Testis (tissue), 3 donors: ENCODE results near the gene HMGA1. TPM values are rescaled to one million over a fixed set of nuclear protein-coding genes. Genes with fewer than 3 reads are reported as not detected.

Experiments
- DNase-seq: peaks from one replicate; pipeline ENCODE4 v3.0.0-alpha.2; 2019
- H3K27ac ChIP-seq, 2 donors: fragments of 200-600 bp; sonication (generic); one replicate each; pipeline ENCODE4 v1.5.1; 2019
- H3K27me3 ChIP-seq: fragments of 200-600 bp; sonication (generic); one replicate; pipeline ENCODE4 v1.5.1; 2019
- H3K36me3 ChIP-seq: fragments of 200-600 bp; sonication (generic); one replicate; pipeline ENCODE4 v1.5.1; 2017; ENCODE audit warnings: low read depth; ENCODE audit errors: missing control alignments
- H3K4me1 ChIP-seq: fragments of 200-600 bp; sonication (generic); one replicate; pipeline ENCODE4 v1.5.1; 2019
- H3K4me3 ChIP-seq, 2 donors: fragments of 200-600 bp; sonication (generic); one replicate each; pipeline ENCODE4 v1.5.1; 2017 to 2019
- H3K9me3 ChIP-seq: fragments of 200-600 bp; sonication (generic); one replicate; pipeline ENCODE4 v1.5.1; 2017
- POLR2A ChIP-seq: fragments of 450-650 bp; IDR thresholded peaks from one replicate; pipeline ENCODE4 v1.6.1; 2017; ENCODE audit warnings: antibody characterized with exemption, mild to moderate bottlenecking, moderate library complexity
- WGBS, 2 donors: methylation state at CpG; one replicate each; pipeline ENCODE4 v1.1.5; 2018; 5-methylcytosine and 5-hydroxymethylcytosine counted together
- intact Hi-C: fragments of 100-400 bp; cut with DNase I; formaldehyde crosslinking; loops from one replicate; pipeline ENCODE4 v1.15.1; 2023; ENCODE audit warnings: low total_unique reads
- polyA plus RNA-seq: library from polyadenylated mRNA; stranded (reverse); fragments of 350-450 nt; fragmentation: Illumina TruSeq; extraction: RNeasy Lipid Tissue Mini Kit (QIAGEN cat#74804); gene quantifications from one replicate; pipeline ENCODE4 v1.2.3, GENCODE V29; 2014; ENCODE audit warnings: low read depth, low replicate concordance; ENCODE audit not compliant: insufficient read depth
- total RNA-seq, 2 donors: library from RNA; depleted of rRNA; stranded (reverse); fragments of >200 nt; gene quantifications; one replicate each; pipeline ENCODE4 v1.2.3, GENCODE V29; 2016
- TF ChIP-seq, protein P1 (sequence below), 3 experiments: fragments of 450-650 bp in 2 of 3; fragments of 200-600 bp in 1 of 3; sonication (generic) in 1 of 3; IDR thresholded peaks; one replicate each; pipeline ENCODE4 v1.5.1; 2016 to 2019; ENCODE audit warnings: antibody characterized with exemption in 3 of 3, mild to moderate bottlenecking in 2 of 3, moderate library complexity in 1 of 3

Gene HMGA1
- total and polyA plus RNA-seq, 3 donors from 2014 or later, result 136 to 204 (median 184) TPM

DNA sequence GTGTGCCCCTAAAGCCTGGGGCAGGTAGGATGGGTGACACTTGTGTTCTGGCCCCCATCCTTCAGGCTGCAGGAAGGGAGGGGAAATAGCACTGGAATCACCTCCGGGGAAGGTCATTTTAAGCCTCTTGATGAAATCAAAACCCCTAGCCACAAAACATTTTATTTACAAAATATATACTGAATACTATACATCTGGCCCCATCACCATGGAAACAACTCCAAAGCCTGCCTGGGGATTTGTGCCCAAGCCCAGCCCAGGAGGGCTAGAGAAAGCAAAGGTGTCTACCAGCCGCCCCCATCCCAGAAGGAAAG is 9.5 kb downstream of the HMGA1 start:
- Histone ChIP-seq H3K4me1 (peaks cover 11% of the 10 kb centered on the region), H3K9me3 (no peaks in the 10 kb centered on the region), H3K4me3 (no peak overlapping the region), H3K36me3 (no peaks in the 10 kb centered on the region), H3K27me3 (no peaks in the 10 kb centered on the region), H3K27ac (no peak overlapping the region)
- no peak for TF ChIP-seq POLR2A
- TF ChIP-seq, protein P1, sequence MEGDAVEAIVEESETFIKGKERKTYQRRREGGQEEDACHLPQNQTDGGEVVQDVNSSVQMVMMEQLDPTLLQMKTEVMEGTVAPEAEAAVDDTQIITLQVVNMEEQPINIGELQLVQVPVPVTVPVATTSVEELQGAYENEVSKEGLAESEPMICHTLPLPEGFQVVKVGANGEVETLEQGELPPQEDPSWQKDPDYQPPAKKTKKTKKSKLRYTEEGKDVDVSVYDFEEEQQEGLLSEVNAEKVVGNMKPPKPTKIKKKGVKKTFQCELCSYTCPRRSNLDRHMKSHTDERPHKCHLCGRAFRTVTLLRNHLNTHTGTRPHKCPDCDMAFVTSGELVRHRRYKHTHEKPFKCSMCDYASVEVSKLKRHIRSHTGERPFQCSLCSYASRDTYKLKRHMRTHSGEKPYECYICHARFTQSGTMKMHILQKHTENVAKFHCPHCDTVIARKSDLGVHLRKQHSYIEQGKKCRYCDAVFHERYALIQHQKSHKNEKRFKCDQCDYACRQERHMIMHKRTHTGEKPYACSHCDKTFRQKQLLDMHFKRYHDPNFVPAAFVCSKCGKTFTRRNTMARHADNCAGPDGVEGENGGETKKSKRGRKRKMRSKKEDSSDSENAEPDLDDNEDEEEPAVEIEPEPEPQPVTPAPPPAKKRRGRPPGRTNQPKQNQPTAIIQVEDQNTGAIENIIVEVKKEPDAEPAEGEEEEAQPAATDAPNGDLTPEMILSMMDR (IDR thresholded peaks at IDR 0.05), result no peak
- 77 to 88% methylated on average over 2 of the region's 2 CpGs for WGBS, 2 donors
- intact Hi-C loops, result loop anchor here (10.0 kb wide), 1 partner anchor 169 kb away; no protein-coding TSS in a partner anchor
- no peak for DNase-seq

GRCh38 chr6:34246563-34247391 is 10.1 kb downstream of the HMGA1 start:
- TF ChIP-seq, protein P1 (IDR thresholded peaks at IDR 0.05), result peak in 1 of 3 experiments; percentile 32
- TF ChIP-seq POLR2A, result no peak
- no peaks in the 10 kb centered on the region for H3K27me3 ChIP-seq
- no peaks in the 10 kb centered on the region for H3K36me3 ChIP-seq
- H3K27ac ChIP-seq, result no peak overlapping the region
- peaks cover 11% of the 10 kb centered on the region for H3K4me1 ChIP-seq
- no peaks in the 10 kb centered on the region for H3K9me3 ChIP-seq
- no peak overlapping the region for H3K4me3 ChIP-seq
- DNase-seq, result no peak
- intact Hi-C loops, result loop anchor here (10.0 kb wide), 1 partner anchor 168 kb away; no protein-coding TSS in a partner anchor
- 81 to 85% methylated on average over 8 of the region's 8 CpGs for WGBS, 2 donors

DNA sequence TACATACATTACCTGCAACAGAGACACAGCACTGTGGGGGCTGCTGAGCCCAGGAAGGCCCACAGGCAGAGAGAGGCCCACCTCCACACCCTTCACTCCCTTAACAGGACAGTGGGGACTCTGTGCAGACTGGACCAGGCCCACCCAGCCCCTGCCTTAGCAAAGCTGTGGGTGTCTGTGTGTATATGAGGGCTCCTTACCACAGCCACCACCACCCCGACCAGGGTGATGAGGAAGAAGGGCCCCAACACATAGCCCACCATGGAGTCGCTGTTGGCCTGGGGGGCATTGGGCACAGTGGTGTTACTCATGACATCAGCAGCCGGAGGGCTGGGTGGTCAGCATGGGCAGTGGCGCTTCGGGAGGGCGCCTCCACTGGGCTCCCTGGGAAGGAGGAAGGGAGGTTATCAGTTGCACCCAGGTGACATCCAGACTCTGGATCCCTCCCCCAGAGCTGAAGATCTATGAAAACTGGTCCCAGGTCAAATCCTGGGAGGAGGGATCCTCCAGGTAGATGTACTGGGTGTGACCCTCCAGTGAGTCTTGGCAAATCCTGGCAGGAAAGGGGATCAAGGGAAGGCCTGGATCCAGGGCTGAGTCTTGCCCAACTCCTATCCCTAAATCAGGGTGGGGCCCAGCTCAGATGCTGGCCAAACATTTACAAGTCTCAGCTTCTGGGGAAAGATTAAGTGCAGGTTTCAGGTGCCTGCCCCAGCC is 11.0 kb downstream of the HMGA1 start:
- no peaks in the 10 kb centered on the region for H3K36me3 ChIP-seq
- intact Hi-C loops, result loop anchor here (10.0 kb wide), 1 partner anchor 167 kb away; no protein-coding TSS in a partner anchor
- H3K27me3 ChIP-seq, result no peaks in the 10 kb centered on the region
- peak overlapping the region in 1 of 2 donors; percentile 86 for H3K27ac ChIP-seq
- no peak for TF ChIP-seq POLR2A
- TF ChIP-seq, protein P1 (IDR thresholded peaks at IDR 0.05), result no peak
- H3K4me1 ChIP-seq, result peaks cover 11% of the 10 kb centered on the region
- WGBS, 2 donors, result 82 to 90% methylated on average over 3 to 6 of the region's 6 CpGs
- no peak overlapping the region for H3K4me3 ChIP-seq
- no peaks in the 10 kb centered on the region for H3K9me3 ChIP-seq
- no peak for DNase-seq

- no peaks in the 10 kb centered on the region for H3K27me3 ChIP-seq
- no peaks in the 10 kb centered on the region for H3K9me3 ChIP-seq
- DNase-seq, result peak; percentile 79
- peak overlapping the region; percentile 82 to 86 for H3K27ac ChIP-seq
- peak overlapping the region; percentile 80 to 85 for H3K4me3 ChIP-seq
- WGBS, 2 donors, result 13 to 18% methylated on average over 8 to 16 of the region's 17 CpGs
- H3K4me1 ChIP-seq, result peaks cover 11% of the 10 kb centered on the region
- intact Hi-C loops, result loop anchor here (10.0 kb wide), 1 partner anchor 167 kb away; no protein-coding TSS in a partner anchor
- H3K36me3 ChIP-seq, result no peaks in the 10 kb centered on the region
- TF ChIP-seq, protein P1 (IDR thresholded peaks at IDR 0.05), result no peak
- no peak for TF ChIP-seq POLR2A
Measured at GRCh38 chr6:34248198-34248726, 11.6 kb downstream of the HMGA1 start.
